Activated naive CD8-positive, alpha-beta T cell treated with anti-CD3 and anti-CD28 coated beads for 36 hours (primary cell): Measurements from ENCODE around the gene OTOGL. TPM values are rescaled to one million over a fixed set of nuclear protein-coding genes. Genes with fewer than 3 reads are reported as not detected.

ENCODE experiments used
- DNase-seq: peaks from one replicate; pipeline ENCODE4 v3.0.0; 2021
- H3K27ac Mint-ChIP-seq: one replicate; pipeline ENCODE4 v1.8.0; 2022; ENCODE audit warnings: mild to moderate bottlenecking, moderate library complexity, mixed read lengths
- H3K27me3 Mint-ChIP-seq: one replicate; pipeline ENCODE4 v1.8.0; 2022; ENCODE audit warnings: mild to moderate bottlenecking, mixed read lengths
- H3K36me3 Mint-ChIP-seq: one replicate; pipeline ENCODE4 v1.8.0; 2021; ENCODE audit warnings: mild to moderate bottlenecking, mixed read lengths
- H3K4me1 Mint-ChIP-seq: one replicate; pipeline ENCODE4 v1.8.0; 2021; ENCODE audit warnings: mixed read lengths
- H3K4me3 Mint-ChIP-seq: one replicate; pipeline ENCODE4 v1.8.0; 2022; ENCODE audit warnings: mild to moderate bottlenecking, moderate library complexity, mixed read lengths
- H3K9me3 Mint-ChIP-seq: one replicate; pipeline ENCODE4 v1.8.0; 2022; ENCODE audit warnings: mixed read lengths
- total RNA-seq, 2 experiments: library from RNA; stranded (reverse); gene quantifications; one replicate each; pipeline ENCODE4 v1.2.3, GENCODE V29; 2021

OTOGL gene
- total RNA-seq, 2 experiments from 2014 or later, result not detected

- Mint-ChIP-seq H3K36me3 (no peaks in the 10 kb centered on the region), H3K4me1 (no peaks in the 10 kb centered on the region), H3K9me3 (no peaks in the 10 kb centered on the region), H3K4me3 (no peak overlapping the region), H3K27ac (no peak overlapping the region), H3K27me3 (no peaks in the 10 kb centered on the region)
- no peak for DNase-seq
Observed at GRCh38 chr12:80419644-80420043, 320.3 kb downstream of the OTOGL start.

GRCh38 chr12:80420075-80420474 is 320.7 kb downstream of the OTOGL start:
- no peak for DNase-seq
- Mint-ChIP-seq H3K4me1 (no peaks in the 10 kb centered on the region), H3K9me3 (no peaks in the 10 kb centered on the region), H3K27me3 (no peaks in the 10 kb centered on the region), H3K4me3 (no peak overlapping the region), H3K36me3 (no peaks in the 10 kb centered on the region), H3K27ac (no peak overlapping the region)

GRCh38 chr12:80422550-80422949 is 323.2 kb downstream of the OTOGL start:
- DNase-seq, result no peak
- no peak overlapping the region for H3K27ac Mint-ChIP-seq
- no peaks in the 10 kb centered on the region for H3K4me1 Mint-ChIP-seq

More at GRCh38 chr12:80422550-80422949, 323.2 kb downstream of the OTOGL start:
- H3K36me3 Mint-ChIP-seq, result no peaks in the 10 kb centered on the region
- no peak overlapping the region for H3K4me3 Mint-ChIP-seq
- no peaks in the 10 kb centered on the region for H3K27me3 Mint-ChIP-seq
- H3K9me3 Mint-ChIP-seq, result no peaks in the 10 kb centered on the region

Other genes starting within 250 kb of the OTOGL start
- gene PPP1R12A, start 164.4 kb upstream of the OTOGL start, total RNA-seq, result 10 to 100 TPM; 58.6 to 63.4 TPM